RWPE2 (cell line): ENCODE measurements around the gene CADM4.
A peak's percentile ranks its signal among the peaks of the same experiment; 100 is the strongest.

Experiments used
- ATAC-seq: fragments of 200-7000 bp; cut with Tn5 transposase; 3 replicates; pipeline ENCODE4 v1.9.1; 2021; ENCODE audit warnings: low read depth
- DNase-seq: peaks from one replicate; pipeline ENCODE4 v3.0.0-alpha.2; 2020; ENCODE audit warnings: low spot score
- H3K27ac ChIP-seq: fragments of 450-650 bp; 2 replicates; pipeline ENCODE4 v1.5.1; 2017; ENCODE audit warnings: mild to moderate bottlenecking; ENCODE audit not compliant: poor library complexity, severe bottlenecking
- H3K27me3 ChIP-seq: fragments of 250-450 bp; sonication (Bioruptor Pico); 2 replicates; pipeline ENCODE4 v1.5.1; 2021; ENCODE audit warnings: mild to moderate bottlenecking, moderate library complexity; ENCODE audit not compliant: insufficient read depth, poor library complexity, severe bottlenecking
- H3K36me3 ChIP-seq: fragments of 250-450 bp; sonication (Bioruptor Pico); 2 replicates; pipeline ENCODE4 v1.5.1; 2020; ENCODE audit warnings: low read depth, mild to moderate bottlenecking, moderate library complexity
- H3K4me1 ChIP-seq: fragments of 250-450 bp; sonication (Bioruptor Pico); 2 replicates; pipeline ENCODE4 v1.5.1; 2021; ENCODE audit warnings: mild to moderate bottlenecking, moderate library complexity; ENCODE audit not compliant: insufficient read depth, poor library complexity, severe bottlenecking
- H3K4me3 ChIP-seq: fragments of 250-450 bp; sonication (Bioruptor Pico); 2 replicates; pipeline ENCODE4 v1.5.1; 2021; ENCODE audit warnings: mild to moderate bottlenecking, moderate library complexity; ENCODE audit not compliant: severe bottlenecking
- H3K9me3 ChIP-seq: fragments of 250-450 bp; sonication (Bioruptor Pico); 2 replicates; pipeline ENCODE4 v1.5.1; 2021; ENCODE audit warnings: mild to moderate bottlenecking, moderate library complexity; ENCODE audit not compliant: severe bottlenecking
- CTCF ChIP-seq: fragments of 450-650 bp; IDR thresholded peaks from one replicate; pipeline ENCODE4 v1.5.1; 2017; ENCODE audit warnings: mild to moderate bottlenecking, moderate library complexity; ENCODE audit not compliant: poor library complexity, severe bottlenecking

Gene CADM4

DNA sequence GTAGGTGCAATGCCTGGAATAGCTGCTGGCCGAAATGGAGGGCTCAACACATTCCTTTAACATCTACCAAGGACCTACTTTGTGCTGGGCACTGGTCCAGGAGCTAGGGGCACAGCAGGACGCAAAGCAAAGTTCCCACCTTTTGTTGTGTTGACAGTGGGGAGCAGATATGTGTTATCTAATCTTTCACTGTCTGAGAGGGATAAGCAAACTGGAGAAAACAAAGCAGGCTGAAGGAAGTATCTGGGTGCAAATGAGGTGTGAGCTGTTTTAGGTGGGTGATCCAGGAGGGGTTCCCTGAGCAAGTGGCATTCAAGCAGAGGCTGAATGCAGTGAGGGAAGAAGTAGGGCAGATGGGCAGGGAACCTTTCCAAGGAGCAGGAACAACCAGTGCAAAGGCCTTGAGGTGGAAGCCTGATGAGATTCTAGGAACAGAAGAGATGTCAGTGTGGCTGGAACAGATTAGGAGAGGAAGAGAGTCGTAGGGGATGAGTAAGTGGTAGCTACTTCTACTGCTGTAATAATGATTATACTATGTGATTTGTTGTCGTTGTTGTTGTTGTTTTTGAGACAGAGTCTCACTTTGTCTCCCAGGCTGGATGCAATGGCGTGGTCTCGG, 32.5 kb upstream of the CADM4 start:
- no peak overlapping the region for H3K27ac ChIP-seq
- no peaks in the 10 kb centered on the region for H3K27me3 ChIP-seq
- no peaks in the 10 kb centered on the region for H3K9me3 ChIP-seq
- DNase-seq, result no peak
- no peak for TF ChIP-seq CTCF
- no peak for ATAC-seq
- H3K4me1 ChIP-seq, result peaks cover 13% of the 10 kb centered on the region
- H3K4me3 ChIP-seq, result no peak overlapping the region
- H3K36me3 ChIP-seq, result peaks cover 5% of the 10 kb centered on the region

- no peaks in the 10 kb centered on the region for H3K9me3 ChIP-seq
- TF ChIP-seq CTCF, result no peak
- ATAC-seq, result peak; percentile 93
- no peaks in the 10 kb centered on the region for H3K27me3 ChIP-seq
- peaks cover 38% of the 10 kb centered on the region for H3K36me3 ChIP-seq
- peak overlapping the region; percentile 43 for H3K4me3 ChIP-seq
- H3K4me1 ChIP-seq, result no peaks in the 10 kb centered on the region
- H3K27ac ChIP-seq, result peak overlapping the region; percentile 76
- DNase-seq, result peak; percentile 97
These were observed 28.9 kb upstream of the CADM4 start for GRCh38 chr19:43668406-43669109.

DNA sequence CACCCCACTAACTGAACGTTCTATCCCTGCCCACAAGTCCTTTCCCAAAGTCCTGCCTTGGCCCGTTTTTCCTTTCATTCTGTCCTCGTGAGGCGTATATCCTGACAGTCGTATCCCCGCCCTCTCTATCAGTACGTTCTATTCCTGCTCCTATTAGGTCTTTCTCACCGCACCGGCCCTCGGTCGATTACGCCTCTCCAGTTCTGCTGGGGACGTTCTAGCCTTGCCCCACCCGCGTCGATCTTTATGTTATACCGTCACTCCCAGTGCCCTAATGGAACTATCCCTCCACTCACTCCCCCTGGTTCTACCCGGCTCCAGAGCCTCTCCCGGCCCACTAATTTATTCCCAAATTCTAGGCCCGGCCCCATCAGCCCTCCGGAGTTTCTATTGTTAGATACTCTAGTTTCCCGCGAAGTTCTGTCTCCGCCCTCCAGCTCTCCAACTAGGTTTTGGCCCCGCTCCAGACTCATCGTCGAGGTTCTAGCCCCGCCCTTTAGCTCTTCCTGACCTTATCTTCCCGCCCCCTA, 28.3 kb upstream of the CADM4 start:
- DNase-seq, result no peak
- Histone ChIP-seq H3K9me3 (no peaks in the 10 kb centered on the region), H3K27me3 (no peaks in the 10 kb centered on the region), H3K4me3 (peak overlapping the region; percentile 39), H3K36me3 (peaks cover 43% of the 10 kb centered on the region), H3K27ac (peak overlapping the region; percentile 24), H3K4me1 (no peaks in the 10 kb centered on the region)
- ATAC-seq, result no peak
- TF ChIP-seq CTCF, result no peak

GRCh38 chr19:43667126-43667875, 27.7 kb upstream of the CADM4 start:
- Histone ChIP-seq H3K4me1 (no peaks in the 10 kb centered on the region), H3K27me3 (no peaks in the 10 kb centered on the region), H3K9me3 (no peaks in the 10 kb centered on the region), H3K27ac (peak overlapping the region; percentile 24), H3K36me3 (peaks cover 49% of the 10 kb centered on the region), H3K4me3 (peak overlapping the region; percentile 39)
- DNase-seq (no peak), ATAC-seq (no peak)
- no peak for TF ChIP-seq CTCF
